Measurements from ENCODE around the gene LRP1. TPM values are rescaled to one million over a fixed set of nuclear protein-coding genes. Genes with fewer than 3 reads are reported as not detected.
A peak's percentile ranks its signal among the peaks of the same experiment; 100 is the strongest.

LRP1 gene
- total and polyA plus RNA-seq, 4 donors: 87.5 to 375 (median 139) TPM

- H3K4me3 ChIP-seq (ENCODE audit: low read depth in 1 of 3, low read length in 3 of 3): no peak overlapping the region
- H3K36me3 ChIP-seq (ENCODE audit: control insufficient read depth in 4 of 4, insufficient read depth in 3 of 4, low read depth in 1 of 4, low read length in 3 of 4): no peaks in the 10 kb centered on the region
- H3K4me1 ChIP-seq (ENCODE audit: control insufficient read depth in 4 of 4, insufficient read depth in 4 of 4, low read length in 3 of 4): peaks cover 7 to 12% (median 8%) of the 10 kb centered on the region in 4 donors
- H3K9me3 ChIP-seq (ENCODE audit: control insufficient read depth in 4 of 4, low read length in 3 of 4): no peaks in the 10 kb centered on the region
- H3K27ac ChIP-seq (ENCODE audit: low read depth in 1 of 2, low read length in 2 of 2): no peak overlapping the region
- H3K27me3 ChIP-seq (ENCODE audit: control insufficient read depth in 4 of 4, insufficient read depth in 4 of 4, low read length in 3 of 4): peaks cover 0 to 20% (median 12%) of the 10 kb centered on the region in 4 donors
- H3K9ac ChIP-seq (ENCODE audit: low read depth in 1 of 2, low read length in 2 of 2): no peak overlapping the region
- DNase-seq (ENCODE audit: low spot score): no peak
- no peak for TF ChIP-seq RXRA (IDR thresholded peaks at IDR 0.05)
- TF ChIP-seq FOXA2 (IDR thresholded peaks at IDR 0.05): no peak
- no peak for TF ChIP-seq FOXA1 (IDR thresholded peaks at IDR 0.05)
- TF ChIP-seq YY1 (IDR thresholded peaks at IDR 0.05): no peak
- no peak for TF ChIP-seq TAF1 (conservative IDR thresholded peaks at IDR 0.05)
- no peak for TF ChIP-seq ZBTB33 (IDR thresholded peaks at IDR 0.05)
- TF ChIP-seq HNF4A (conservative IDR thresholded peaks at IDR 0.05): no peak
- TF ChIP-seq, protein P1, sequence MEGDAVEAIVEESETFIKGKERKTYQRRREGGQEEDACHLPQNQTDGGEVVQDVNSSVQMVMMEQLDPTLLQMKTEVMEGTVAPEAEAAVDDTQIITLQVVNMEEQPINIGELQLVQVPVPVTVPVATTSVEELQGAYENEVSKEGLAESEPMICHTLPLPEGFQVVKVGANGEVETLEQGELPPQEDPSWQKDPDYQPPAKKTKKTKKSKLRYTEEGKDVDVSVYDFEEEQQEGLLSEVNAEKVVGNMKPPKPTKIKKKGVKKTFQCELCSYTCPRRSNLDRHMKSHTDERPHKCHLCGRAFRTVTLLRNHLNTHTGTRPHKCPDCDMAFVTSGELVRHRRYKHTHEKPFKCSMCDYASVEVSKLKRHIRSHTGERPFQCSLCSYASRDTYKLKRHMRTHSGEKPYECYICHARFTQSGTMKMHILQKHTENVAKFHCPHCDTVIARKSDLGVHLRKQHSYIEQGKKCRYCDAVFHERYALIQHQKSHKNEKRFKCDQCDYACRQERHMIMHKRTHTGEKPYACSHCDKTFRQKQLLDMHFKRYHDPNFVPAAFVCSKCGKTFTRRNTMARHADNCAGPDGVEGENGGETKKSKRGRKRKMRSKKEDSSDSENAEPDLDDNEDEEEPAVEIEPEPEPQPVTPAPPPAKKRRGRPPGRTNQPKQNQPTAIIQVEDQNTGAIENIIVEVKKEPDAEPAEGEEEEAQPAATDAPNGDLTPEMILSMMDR (IDR thresholded peaks at IDR 0.05; ENCODE audit: low read depth, low read length, missing input control): no peak
- TF ChIP-seq JUND (IDR thresholded peaks at IDR 0.05): no peak
- WGBS: 33% methylated on average over 30 of the region's 30 CpGs
Observed at GRCh38 chr12:57224278-57224972, 96.1 kb downstream of the LRP1 start.

DNA sequence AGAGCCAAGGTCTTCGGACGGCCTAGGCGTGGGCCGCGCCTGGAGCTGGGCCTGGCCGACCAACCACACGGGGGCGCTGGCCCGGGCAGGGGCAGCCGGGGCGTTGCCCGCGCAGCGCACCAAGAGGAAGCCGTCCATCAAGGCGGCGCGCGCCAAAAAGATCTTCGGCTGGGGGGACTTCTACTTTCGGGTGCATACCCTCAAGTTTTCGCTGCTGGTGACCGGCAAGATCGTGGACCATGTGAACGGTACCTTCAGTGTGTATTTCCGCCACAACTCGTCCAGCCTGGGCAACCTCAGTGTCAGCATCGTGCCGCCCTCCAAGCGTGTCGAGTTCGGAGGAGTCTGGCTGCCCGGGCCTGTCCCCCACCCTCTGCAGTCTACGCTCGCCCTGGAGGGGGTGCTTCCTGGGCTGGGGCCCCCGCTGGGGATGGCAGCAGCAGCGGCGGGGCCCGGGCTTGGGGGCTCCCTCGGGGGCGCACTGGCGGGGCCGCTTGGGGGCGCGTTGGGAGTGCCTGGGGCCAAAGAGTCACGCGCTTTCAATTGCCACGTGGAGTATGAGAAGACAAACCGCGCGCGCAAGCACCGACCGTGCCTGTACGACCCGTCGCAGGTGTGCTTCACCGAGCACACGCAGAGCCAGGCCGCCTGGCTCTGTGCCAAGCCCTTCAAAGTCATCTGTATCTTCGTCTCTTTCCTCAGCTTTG lies 96.8 kb downstream of the LRP1 start:
- Histone ChIP-seq H3K36me3 (ENCODE audit: control insufficient read depth in 4 of 4, insufficient read depth in 3 of 4, low read depth in 1 of 4, low read length in 3 of 4) (no peaks in the 10 kb centered on the region), H3K4me1 (ENCODE audit: control insufficient read depth in 4 of 4, insufficient read depth in 4 of 4, low read length in 3 of 4) (peaks cover 7 to 15% (median 8%) of the 10 kb centered on the region in 4 donors), H3K4me3 (ENCODE audit: low read depth in 1 of 3, low read length in 3 of 3) (no peak overlapping the region), H3K9ac (ENCODE audit: low read depth in 1 of 2, low read length in 2 of 2) (no peak overlapping the region), H3K27ac (ENCODE audit: low read depth in 1 of 2, low read length in 2 of 2) (no peak overlapping the region), H3K27me3 (ENCODE audit: control insufficient read depth in 4 of 4, insufficient read depth in 4 of 4, low read length in 3 of 4) (peaks cover 0 to 15% (median 12%) of the 10 kb centered on the region in 4 donors), H3K9me3 (ENCODE audit: control insufficient read depth in 4 of 4, low read length in 3 of 4) (no peaks in the 10 kb centered on the region)
- 5% methylated on average over 61 of the region's 61 CpGs for WGBS
- TF ChIP-seq, protein P1 (IDR thresholded peaks at IDR 0.05; ENCODE audit: low read depth, low read length, missing input control): peak; percentile 69
- TF ChIP-seq, protein P2, sequence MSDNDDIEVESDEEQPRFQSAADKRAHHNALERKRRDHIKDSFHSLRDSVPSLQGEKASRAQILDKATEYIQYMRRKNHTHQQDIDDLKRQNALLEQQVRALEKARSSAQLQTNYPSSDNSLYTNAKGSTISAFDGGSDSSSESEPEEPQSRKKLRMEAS (IDR thresholded peaks at IDR 0.05): no peak
- TF ChIP-seq RAD21 (IDR thresholded peaks at IDR 0.05): peak in 1 of 2 donors; percentile 70
- peak; percentile 80 for DNase-seq (ENCODE audit: low spot score)
